ENCODE results near the gene TLCD5.
A peak's percentile ranks its signal among the peaks of the same experiment; 100 is the strongest.

TLCD5 gene

GRCh38 chr11:120317689-120318480 lies 7.2 kb upstream of the TLCD5 start:
- Histone ChIP-seq H3K4me1 (ENCODE audit: insufficient read depth, low read length, severe bottlenecking) (no peaks in the 10 kb centered on the region), H3K79me2 (ENCODE audit: insufficient read depth, low read length) (no peaks in the 10 kb centered on the region), H3K27ac (ENCODE audit: low read depth, low read length, poor library complexity, severe bottlenecking) (no peak overlapping the region), H3K4me2 (ENCODE audit: low read length) (no peak overlapping the region), H3K27me3 (ENCODE audit: insufficient read depth, low read length) (no peaks in the 10 kb centered on the region), H3K4me3 (ENCODE audit: low read depth, low read length, poor library complexity, severe bottlenecking) (no peak overlapping the region), H3K9ac (ENCODE audit: low read length) (no peak overlapping the region), H3K9me3 (ENCODE audit: low read length) (no peaks in the 10 kb centered on the region), H3K36me3 (ENCODE audit: insufficient read depth, low read length) (no peaks in the 10 kb centered on the region), H4K20me1 (ENCODE audit: insufficient read depth, low read length) (no peaks in the 10 kb centered on the region), H3K9me2 (ENCODE audit: low read depth, low read length) (no peaks in the 10 kb centered on the region), H2AFZ (ENCODE audit: low read length) (no peak overlapping the region), H3F3A (ENCODE audit: insufficient read depth, low read length) (no peaks in the 10 kb centered on the region)
- TF ChIP-seq CTCF (IDR thresholded peaks at IDR 0.05; ENCODE audit: low read length) (no peak), EZH2 (IDR thresholded peaks at IDR 0.05; ENCODE audit: borderline replicate concordance, low read length) (no peak)

- H3K9ac ChIP-seq (ENCODE audit: low read length), result no peak overlapping the region
- H2AFZ ChIP-seq (ENCODE audit: low read length), result no peak overlapping the region
- no peak overlapping the region for H3K4me3 ChIP-seq (ENCODE audit: low read depth, low read length, poor library complexity, severe bottlenecking)
- no peaks in the 10 kb centered on the region for H3K36me3 ChIP-seq (ENCODE audit: insufficient read depth, low read length)
- no peak overlapping the region for H3K4me2 ChIP-seq (ENCODE audit: low read length)
- H3K9me2 ChIP-seq (ENCODE audit: low read depth, low read length), result no peaks in the 10 kb centered on the region
- no peaks in the 10 kb centered on the region for H3K9me3 ChIP-seq (ENCODE audit: low read length)
- H4K20me1 ChIP-seq (ENCODE audit: insufficient read depth, low read length), result no peaks in the 10 kb centered on the region
- no peaks in the 10 kb centered on the region for H3K4me1 ChIP-seq (ENCODE audit: insufficient read depth, low read length, severe bottlenecking)
- H3K27ac ChIP-seq (ENCODE audit: low read depth, low read length, poor library complexity, severe bottlenecking), result no peak overlapping the region
- H3F3A ChIP-seq (ENCODE audit: insufficient read depth, low read length), result no peaks in the 10 kb centered on the region
- no peaks in the 10 kb centered on the region for H3K79me2 ChIP-seq (ENCODE audit: insufficient read depth, low read length)
- no peak for TF ChIP-seq CTCF (IDR thresholded peaks at IDR 0.05; ENCODE audit: low read length)
- no peak for TF ChIP-seq EZH2 (IDR thresholded peaks at IDR 0.05; ENCODE audit: borderline replicate concordance, low read length)
- H3K27me3 ChIP-seq (ENCODE audit: insufficient read depth, low read length), result no peaks in the 10 kb centered on the region
Measured at GRCh38 chr11:120318906-120319305, 6.2 kb upstream of the TLCD5 start.

- Histone ChIP-seq H3F3A (ENCODE audit: insufficient read depth, low read length) (no peaks in the 10 kb centered on the region), H2AFZ (ENCODE audit: low read length) (no peak overlapping the region), H3K27ac (ENCODE audit: low read depth, low read length, poor library complexity, severe bottlenecking) (peak overlapping the region; percentile 80), H3K27me3 (ENCODE audit: insufficient read depth, low read length) (no peaks in the 10 kb centered on the region), H3K4me1 (ENCODE audit: insufficient read depth, low read length, severe bottlenecking) (peaks cover 25% of the 10 kb centered on the region), H3K4me2 (ENCODE audit: low read length) (peak overlapping the region; percentile 70), H3K9me3 (ENCODE audit: low read length) (no peaks in the 10 kb centered on the region), H4K20me1 (ENCODE audit: insufficient read depth, low read length) (no peaks in the 10 kb centered on the region), H3K9ac (ENCODE audit: low read length) (no peak overlapping the region; the same call in 1 of the 2 replicates), H3K9me2 (ENCODE audit: low read depth, low read length) (no peaks in the 10 kb centered on the region), H3K36me3 (ENCODE audit: insufficient read depth, low read length) (no peaks in the 10 kb centered on the region), H3K4me3 (ENCODE audit: low read depth, low read length, poor library complexity, severe bottlenecking) (peak overlapping the region; percentile 64), H3K79me2 (ENCODE audit: insufficient read depth, low read length) (no peaks in the 10 kb centered on the region)
- TF ChIP-seq EZH2 (IDR thresholded peaks at IDR 0.05; ENCODE audit: borderline replicate concordance, low read length), result no peak
- no peak for TF ChIP-seq CTCF (IDR thresholded peaks at IDR 0.05; ENCODE audit: low read length)
Measured at GRCh38 chr11:120326228-120326627, 1.1 kb downstream of the TLCD5 start.

All from OCI-LY1 (cell line).